PC-3 (cell line): ENCODE data around the gene FNDC4. TPM values are rescaled to one million over a fixed set of nuclear protein-coding genes. Genes with fewer than 3 reads are reported as not detected.

Source experiments
- ATAC-seq: fragments of 200-7000 bp; cut with Tn5 transposase; 2 replicates; pipeline ENCODE4 v1.9.1; 2020; ENCODE audit warnings: mild to moderate bottlenecking, moderate library complexity
- BruUV-seq: library from RNA; stranded (reverse); fragments of 400-500 nt; replicated peaks from 2 replicates; lab custom pipeline; 2021; lab: Mats Ljungman, UMichigan
- CTCF ChIA-PET: fragments of 300-600 bp; sonication (Branson Sonifier 250); formaldehyde crosslinking; loops from one replicate; lab custom pipeline; 2022; ENCODE audit warnings: antibody characterized with exemption; lab: Charles Lee
- POLR2A ChIA-PET: fragments of 300-600 bp; sonication (Branson Sonifier 250); formaldehyde crosslinking; loops from one replicate; lab custom pipeline; 2022; ENCODE audit warnings: antibody characterized with exemption; ENCODE audit not compliant: unreplicated experiment; lab: Charles Lee
- DNase-seq: peaks from one replicate; pipeline ENCODE4 v3.0.0-alpha.2; 2015
- H2AFZ ChIP-seq: fragments of 300-600 bp; sonication (generic); 2 replicates; pipeline ENCODE4 v1.6.0; 2016; ENCODE audit warnings: antibody characterized with exemption, low read length
- H3F3A ChIP-seq: fragments of 300-600 bp; sonication (generic); one replicate; pipeline ENCODE4 v1.6.0; 2017; ENCODE audit warnings: antibody characterized with exemption, low read length, control low read depth, mild to moderate bottlenecking; ENCODE audit not compliant: unreplicated experiment
- H3K27ac ChIP-seq: fragments of 300-600 bp; sonication (generic); 2 replicates; pipeline ENCODE4 v1.5.1; 2016; ENCODE audit warnings: mild to moderate bottlenecking, low read length
- H3K27me3 ChIP-seq: fragments of 300-600 bp; sonication (generic); 2 replicates; pipeline ENCODE4 v1.6.1; 2016; ENCODE audit warnings: low read length, mixed read lengths
- H3K36me3 ChIP-seq: fragments of 300-600 bp; sonication (generic); 2 replicates; pipeline ENCODE4 v1.6.1; 2016; ENCODE audit warnings: low read depth, mixed run types, low read length, mixed read lengths
- H3K4me1 ChIP-seq: fragments of 300-600 bp; sonication (generic); 2 replicates; pipeline ENCODE4 v1.5.1; 2016; ENCODE audit warnings: low read length; ENCODE audit not compliant: insufficient read depth
- H3K4me2 ChIP-seq: fragments of 300-600 bp; sonication (generic); 2 replicates; pipeline ENCODE4 v1.6.0; 2016; ENCODE audit warnings: low read length
- H3K4me3 ChIP-seq: fragments of 300-600 bp; sonication (generic); 2 replicates; pipeline ENCODE4 v1.5.1; 2016; ENCODE audit warnings: mild to moderate bottlenecking, low read length, mixed read lengths
- H3K79me2 ChIP-seq: fragments of 300-600 bp; sonication (generic); 2 replicates; pipeline ENCODE4 v1.6.1; 2017; ENCODE audit warnings: low read length, mixed read lengths
- H3K9ac ChIP-seq: fragments of 300-600 bp; sonication (generic); 2 replicates; pipeline ENCODE4 v1.6.0; 2016; ENCODE audit warnings: mild to moderate bottlenecking, low read length
- H3K9me2 ChIP-seq: fragments of 300-600 bp; sonication (generic); replicated peaks from 2 replicates; pipeline ENCODE4 v1.6.1; 2016; ENCODE audit warnings: mixed run types, low read length, mixed read lengths
- H3K9me3 ChIP-seq: fragments of 300-600 bp; sonication (generic); 2 replicates; pipeline ENCODE4 v1.6.1; 2016; ENCODE audit warnings: low read length, mixed read lengths
- H4K20me1 ChIP-seq: fragments of 300-600 bp; sonication (generic); 2 replicates; pipeline ENCODE4 v1.6.1; 2016; ENCODE audit warnings: low read length, mixed read lengths
- CTCF ChIP-seq: fragments of 300-600 bp; sonication (generic); conservative IDR thresholded peaks from 2 replicates; pipeline ENCODE4 v1.5.1; 2017; ENCODE audit warnings: antibody characterized with exemption, low read depth, mild to moderate bottlenecking, low read length
- EZH2 ChIP-seq: fragments of 300-600 bp; sonication (generic); IDR thresholded peaks from one replicate; pipeline ENCODE4 v1.6.1; 2017; ENCODE audit warnings: antibody characterized with exemption, mild to moderate bottlenecking, low read length; ENCODE audit not compliant: unreplicated experiment
- EZH2phosphoT487 ChIP-seq: fragments of 300-600 bp; sonication (generic); IDR thresholded peaks from 2 replicates; pipeline ENCODE4 v1.6.1; 2018; ENCODE audit warnings: mild to moderate bottlenecking, antibody characterized with exemption, low read length, borderline replicate concordance
- intact Hi-C: fragments of 100-400 bp; cut with micrococcal nuclease; formaldehyde crosslinking; loops from 2 replicates; pipeline ENCODE4 v1.9.0; 2023
- total RNA-seq: library from RNA; depleted of rRNA; stranded (reverse); fragments of >200 nt; gene quantifications from 2 replicates; pipeline ENCODE4 v1.2.3, GENCODE V29; 2014

Gene FNDC4
- total RNA-seq, 1 experiment from 2014 or later = 1.7 TPM

DNA sequence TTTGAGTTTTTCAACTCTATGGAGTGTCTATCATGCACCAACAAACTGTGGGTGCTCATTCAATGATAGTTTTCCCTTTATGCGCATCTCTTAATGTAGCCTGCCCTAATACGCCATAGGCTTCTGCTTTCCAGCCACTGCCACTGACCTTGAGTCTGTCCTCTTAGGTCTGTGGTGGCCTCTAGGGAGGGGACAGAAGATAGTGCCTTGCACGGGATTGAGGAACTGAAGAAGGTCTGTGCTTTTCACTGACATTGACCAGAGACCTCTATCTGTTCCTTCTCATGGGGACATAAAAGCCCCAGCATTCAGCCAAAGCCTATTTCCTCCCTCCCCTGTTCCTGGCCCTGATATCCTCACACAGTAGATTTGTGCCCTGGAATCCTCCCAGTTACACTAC, 4.0 kb upstream of the FNDC4 start:
- no TSS peak for BruUV-seq
- DNase-seq (no peak), ATAC-seq (no peak)
- H3K9ac ChIP-seq = no peak overlapping the region
- no peak overlapping the region for H3K4me3 ChIP-seq
- H3K4me1 ChIP-seq = 0 out of 2 replicates have a peak, but pooled peaks cover 3% of the 10 kb centered on the region
- H3K27me3 ChIP-seq = no peaks in the 10 kb centered on the region
- no peaks in the 10 kb centered on the region for H3K36me3 ChIP-seq
- no peak overlapping the region for H3K27ac ChIP-seq
- intact Hi-C loops = no loop called here
- H3K9me2 ChIP-seq = no peaks in the 10 kb centered on the region
- no peak overlapping the region for H3K4me2 ChIP-seq
- no peaks in the 10 kb centered on the region for H3F3A ChIP-seq
- POLR2A ChIA-PET = no interaction called here
- no peak for TF ChIP-seq EZH2phosphoT487
- H3K79me2 ChIP-seq = no peaks in the 10 kb centered on the region
- no peaks in the 10 kb centered on the region for H3K9me3 ChIP-seq
- CTCF ChIA-PET = no interaction called here
- H2AFZ ChIP-seq = no peak overlapping the region
- H4K20me1 ChIP-seq = no peaks in the 10 kb centered on the region

GRCh38 chr2:27497288-27497627, 2.3 kb upstream of the FNDC4 start:
- Histone ChIP-seq H3K9me3 (no peaks in the 10 kb centered on the region), H3K27ac (no peak overlapping the region), H3K27me3 (no peaks in the 10 kb centered on the region), H3F3A (no peaks in the 10 kb centered on the region), H3K4me1 (0 out of 2 replicates have a peak, but pooled peaks cover 3% of the 10 kb centered on the region), H3K36me3 (no peaks in the 10 kb centered on the region), H3K4me3 (no peak overlapping the region), H3K9me2 (no peaks in the 10 kb centered on the region), H4K20me1 (no peaks in the 10 kb centered on the region), H2AFZ (no peak overlapping the region), H3K9ac (no peak overlapping the region), H3K4me2 (no peak overlapping the region), H3K79me2 (no peaks in the 10 kb centered on the region)
- no TSS peak for BruUV-seq
- TF ChIP-seq CTCF = no peak
- TF ChIP-seq EZH2phosphoT487 = no peak
- no peak for TF ChIP-seq EZH2
- no peak for ATAC-seq
- DNase-seq = no peak
- POLR2A ChIA-PET = no interaction called here
- intact Hi-C loops = no loop called here
- CTCF ChIA-PET = no interaction called here

GRCh38 chr2:27496357-27497287, 1.6 kb upstream of the FNDC4 start, which contains the start of gene GCKR:
Gene GCKR, plus strand, starts transcription at chr2:27496839. Its CDS starts 66 bp downstream, at chr2:27496905.
- no peak within 1 kb of the TSS for H3K4me3 ChIP-seq
- no peaks in the 10 kb centered on the region for H3K36me3 ChIP-seq
- 0 out of 2 replicates have a peak, but pooled peaks cover 3% of the 10 kb centered on the region for H3K4me1 ChIP-seq
- CTCF ChIA-PET = no interaction called here
- H3K79me2 ChIP-seq = no peaks in the 10 kb centered on the region
- no peak for TF ChIP-seq EZH2
- no peak for TF ChIP-seq CTCF
- no peak for TF ChIP-seq EZH2phosphoT487
- DNase-seq = no peak
- no peak within 1 kb of the TSS for H3K9ac ChIP-seq
- H3K27me3 ChIP-seq = no peaks in the 10 kb centered on the region
- intact Hi-C loops = no loop called here
- no peaks in the 10 kb centered on the region for H3K9me3 ChIP-seq
- no TSS peak for BruUV-seq
- no peak for ATAC-seq
- peak within 1 kb of the TSS; percentile 100; the same call in 1 of the 2 replicates for H3K4me2 ChIP-seq
- H3F3A ChIP-seq = no peaks in the 10 kb centered on the region
- no peak within 1 kb of the TSS for H3K27ac ChIP-seq
- no peaks in the 10 kb centered on the region for H3K9me2 ChIP-seq
- no peaks in the 10 kb centered on the region for H4K20me1 ChIP-seq
- POLR2A ChIA-PET = no interaction called here
- peak within 1 kb of the TSS; percentile 100; the same call in 1 of the 2 replicates for H2AFZ ChIP-seq
